Daoy (cell line): Measurements from ENCODE around the gene DYRK1B. TPM values are rescaled to one million over a fixed set of nuclear protein-coding genes. Genes with fewer than 3 reads are reported as not detected.
"Not testable (repeated sequence)": the region's sequence is repeated elsewhere in the genome, so short reads cannot be mapped to it uniquely, and the experiment has no call there.

ENCODE experiments used
- DNase-seq: peaks from one replicate; pipeline ENCODE4 v3.0.0-alpha.2; 2015; ENCODE audit warnings: low read depth
- total RNA-seq: library from RNA; depleted of rRNA; stranded (reverse); fragments of >200 nt; shearing (Covaris generic); gene quantifications from 2 replicates; pipeline ENCODE4 v1.2.3, GENCODE V29; 2014; rRNA removed

DYRK1B gene
- total RNA-seq, 1 experiment from 2014 or later = 1.3 TPM

DNA sequence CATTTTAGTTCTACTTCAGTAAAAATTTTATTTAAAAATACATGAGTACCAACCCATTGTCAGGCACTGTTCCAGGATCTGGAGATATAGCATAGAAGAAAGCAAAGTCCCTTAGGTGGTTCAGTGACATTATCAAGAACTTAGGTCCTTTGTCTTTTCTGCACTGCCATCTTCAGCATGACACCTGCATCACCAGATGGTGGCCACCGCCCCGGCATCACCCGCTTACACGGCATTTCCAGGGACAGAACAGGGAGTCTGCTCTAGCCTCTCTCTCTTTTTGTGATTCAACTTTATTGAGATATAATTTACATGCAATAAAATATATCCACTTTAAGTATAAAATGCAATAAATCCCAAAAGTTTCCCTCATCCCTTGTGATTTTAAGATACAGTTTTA lies 23.5 kb downstream of the DYRK1B start:
- DNase-seq = no peak

DNA sequence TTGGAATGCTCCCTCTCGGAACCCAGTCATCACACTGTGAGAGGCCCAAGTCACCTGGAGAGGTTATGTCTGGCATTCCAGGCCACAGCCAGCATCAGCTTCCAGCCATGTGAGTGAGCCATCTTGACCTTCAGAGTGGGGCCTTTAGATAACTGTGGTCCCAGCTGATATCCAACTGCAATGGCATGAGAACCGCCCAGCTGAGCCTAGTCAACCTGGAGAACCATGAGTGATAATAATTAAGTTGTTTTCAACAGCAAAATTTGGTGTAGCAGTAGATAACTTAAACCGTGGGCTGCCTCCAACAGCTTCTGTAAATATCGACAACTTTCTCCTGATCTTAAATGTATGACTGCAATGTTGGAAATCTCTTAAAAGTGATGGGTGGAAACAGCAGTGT lies 24.6 kb downstream of the DYRK1B start:
- DNase-seq = no peak

DNA sequence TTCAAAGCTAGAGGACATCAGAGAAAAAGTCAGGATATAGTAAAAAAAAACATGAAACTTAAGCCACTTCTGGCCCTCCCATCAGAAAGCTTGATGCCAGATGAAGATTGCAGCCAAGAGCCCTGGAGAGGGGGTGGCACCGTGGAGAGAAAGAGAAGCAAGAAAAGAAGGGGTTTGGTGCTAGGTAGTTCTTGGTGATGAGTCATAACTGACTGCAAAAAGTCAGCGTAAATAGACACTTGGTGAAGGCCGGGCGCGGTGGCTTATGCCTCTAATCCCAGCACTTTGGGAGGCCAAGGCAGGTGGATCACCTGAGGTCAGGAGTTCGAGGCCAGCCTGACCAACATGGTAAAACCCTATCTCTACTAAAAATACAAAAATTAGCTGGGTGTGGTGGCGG lies 25.3 kb downstream of the DYRK1B start:
- DNase-seq = not testable (repeated sequence)

DNA sequence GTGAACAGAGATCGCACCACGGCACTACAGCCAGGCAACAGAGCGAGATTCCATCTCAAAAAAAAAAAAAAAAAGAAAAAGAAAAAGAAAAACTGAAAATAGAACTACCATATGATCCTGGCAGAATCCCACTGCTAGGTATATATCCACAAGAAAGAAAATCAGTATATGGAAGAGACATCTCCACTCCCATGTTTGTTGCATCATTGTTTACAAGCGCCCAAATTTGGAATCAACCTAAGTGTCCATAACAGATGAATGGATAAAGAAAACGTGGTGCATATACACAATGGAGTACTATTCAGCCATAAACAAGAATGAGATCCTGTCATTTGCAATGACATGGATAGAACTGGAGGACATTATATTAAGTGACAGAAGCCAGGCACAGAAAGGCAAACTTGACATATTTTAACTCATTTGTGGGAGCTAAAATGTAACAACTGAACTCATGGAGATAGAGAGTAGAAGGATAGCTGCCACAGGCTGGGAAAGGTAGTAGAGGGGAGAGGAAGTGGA lies 26.1 kb downstream of the DYRK1B start:
- DNase-seq = no peak

DNA sequence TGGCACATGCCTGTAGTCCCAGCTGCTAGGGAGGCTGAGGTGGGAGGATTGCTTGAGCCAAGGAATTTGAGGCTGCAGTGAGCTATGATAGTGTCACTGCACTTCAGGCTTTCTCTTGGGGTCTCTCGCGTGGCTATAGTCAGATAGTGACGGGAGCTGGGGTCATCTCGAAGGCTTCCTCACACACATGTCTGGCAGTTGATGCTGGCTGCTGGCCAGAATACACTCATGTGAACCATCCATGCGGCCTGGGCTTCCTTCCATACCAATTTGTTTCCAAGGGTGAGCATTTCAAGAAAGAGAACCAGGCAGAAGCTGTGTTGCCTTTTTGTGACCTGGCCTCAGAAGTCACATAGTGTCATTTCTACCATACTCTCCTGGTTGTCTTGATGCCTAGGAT lies 28.9 kb downstream of the DYRK1B start:
- peak; percentile 26 for DNase-seq

DNA sequence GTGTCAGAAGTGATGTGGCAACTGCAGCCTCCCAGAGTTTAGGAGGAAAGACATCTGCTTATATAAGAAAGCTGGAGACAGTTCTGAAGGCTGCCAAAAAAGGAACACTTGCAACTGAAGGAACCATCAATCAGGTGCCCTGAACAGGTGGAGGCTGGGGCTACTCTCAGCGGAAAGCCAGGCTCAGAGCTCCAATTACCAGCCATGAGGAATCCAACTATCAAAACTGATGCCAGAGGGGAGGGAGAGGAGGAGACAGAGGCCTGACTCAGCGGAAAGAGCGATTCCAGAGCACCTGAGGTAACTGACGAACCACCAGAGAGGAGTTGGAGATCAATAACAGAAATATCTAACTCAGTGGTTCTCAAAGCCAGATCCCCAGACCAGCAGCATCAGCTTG lies 31.0 kb downstream of the DYRK1B start:
- DNase-seq = no peak

DNA sequence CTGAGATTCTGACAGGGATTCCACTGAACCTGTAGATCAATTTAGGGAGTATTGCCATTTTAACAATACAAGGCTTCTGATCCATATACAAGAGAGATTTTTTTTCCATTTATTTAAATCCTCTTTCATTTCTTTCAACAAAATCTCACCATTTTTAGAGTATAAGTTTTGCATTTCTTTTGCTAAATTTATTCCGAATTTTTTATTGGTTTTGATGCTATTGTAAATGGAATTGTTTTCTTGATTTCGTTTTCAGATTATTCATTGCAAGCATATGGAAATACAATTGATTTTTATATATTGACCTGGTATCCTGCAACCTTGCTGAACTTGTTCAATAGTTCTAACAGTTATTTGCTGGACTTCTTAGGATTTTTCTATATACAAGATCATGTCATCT lies 36.9 kb downstream of the DYRK1B start:
- DNase-seq = no peak

DNA sequence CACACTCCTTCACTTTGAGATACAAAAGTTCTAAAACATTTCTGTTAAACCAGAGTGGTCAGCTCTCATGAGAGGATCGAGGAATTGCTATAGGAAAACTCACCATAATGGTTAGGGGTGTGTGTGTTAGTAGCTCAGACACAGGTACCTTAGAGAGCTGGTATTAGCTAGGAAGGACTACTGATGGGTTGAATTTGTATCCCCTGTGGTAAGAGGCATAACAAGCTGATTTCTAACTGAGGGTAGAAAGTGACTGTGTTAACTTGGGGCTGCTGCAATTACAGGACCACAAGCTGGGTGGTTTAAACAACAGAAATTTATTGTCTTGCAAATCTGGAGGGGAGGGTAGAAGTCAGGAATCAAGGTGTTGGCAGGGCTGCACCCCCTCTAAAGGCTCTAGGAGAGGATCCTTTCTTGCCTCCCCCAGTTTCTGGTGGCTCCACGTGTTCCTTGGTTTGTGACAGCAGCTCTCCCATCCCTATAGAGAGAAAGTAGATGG lies 37.9 kb downstream of the DYRK1B start:
- DNase-seq = no peak

DNA sequence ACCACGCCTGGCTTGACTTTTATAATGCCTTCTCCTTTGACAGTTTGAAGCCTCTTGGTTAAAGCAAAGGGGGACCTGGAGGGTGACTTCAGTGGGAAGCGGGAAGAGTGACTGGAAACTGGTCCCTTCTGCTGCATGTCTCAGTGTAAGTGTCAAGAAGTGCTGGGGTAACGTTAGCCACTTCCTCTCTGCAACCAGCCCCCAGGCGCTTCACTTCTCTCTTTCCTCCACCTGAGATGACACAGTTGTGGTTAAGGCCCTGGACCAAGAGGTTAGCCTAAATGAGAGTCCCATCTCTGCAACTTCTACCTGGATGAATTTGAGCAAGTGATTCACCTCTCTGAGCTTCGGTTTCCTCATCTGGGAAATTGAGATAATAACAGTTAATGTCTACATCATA lies 39.0 kb downstream of the DYRK1B start:
- no peak for DNase-seq

DNA sequence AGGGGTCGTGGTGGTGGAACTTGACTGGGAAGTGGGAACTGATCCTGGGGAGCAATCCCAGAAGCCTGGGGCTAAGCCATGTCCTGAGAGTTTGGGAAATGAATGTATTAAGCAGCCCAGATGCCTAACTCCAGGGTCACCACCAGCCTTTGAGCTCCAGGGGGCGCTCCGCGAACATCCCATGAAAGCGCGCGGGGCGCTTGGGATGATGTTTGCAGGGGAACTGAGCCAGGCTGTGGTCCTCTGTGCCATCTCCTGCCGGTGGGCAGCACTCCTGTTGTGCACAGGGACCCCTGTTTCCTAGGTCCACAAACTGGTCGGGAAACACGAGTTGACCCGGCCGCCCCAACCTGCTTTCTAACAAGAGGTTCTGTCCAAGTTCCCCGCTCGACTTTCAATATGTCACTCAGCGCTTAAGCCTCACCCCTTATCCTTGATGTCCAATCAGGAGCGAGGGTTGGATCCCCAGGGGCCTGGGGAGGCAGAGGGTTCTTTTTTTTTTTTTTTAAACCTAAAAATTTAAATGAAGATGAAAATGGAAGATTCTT lies 40.9 kb downstream of the DYRK1B start:
- DNase-seq = peak; percentile 83

DNA sequence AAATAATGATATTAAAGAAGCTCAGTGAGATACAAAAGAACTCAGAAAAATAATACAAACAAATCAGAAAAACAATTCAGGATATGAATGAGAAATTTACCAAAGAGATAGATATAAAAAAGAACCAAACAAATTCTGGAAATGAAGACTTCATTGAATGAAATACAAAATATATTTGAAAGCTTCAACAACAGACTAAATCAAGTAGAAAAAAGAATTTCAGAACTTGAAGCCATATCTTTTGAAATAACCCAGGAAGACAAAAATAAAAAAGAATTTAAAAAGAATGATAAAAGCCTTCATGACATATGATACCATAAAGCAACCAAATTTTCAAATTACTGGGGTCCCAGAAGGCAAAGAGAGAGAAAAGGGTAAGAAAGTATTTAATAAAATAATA lies 45.7 kb downstream of the DYRK1B start:
- no peak for DNase-seq

DNA sequence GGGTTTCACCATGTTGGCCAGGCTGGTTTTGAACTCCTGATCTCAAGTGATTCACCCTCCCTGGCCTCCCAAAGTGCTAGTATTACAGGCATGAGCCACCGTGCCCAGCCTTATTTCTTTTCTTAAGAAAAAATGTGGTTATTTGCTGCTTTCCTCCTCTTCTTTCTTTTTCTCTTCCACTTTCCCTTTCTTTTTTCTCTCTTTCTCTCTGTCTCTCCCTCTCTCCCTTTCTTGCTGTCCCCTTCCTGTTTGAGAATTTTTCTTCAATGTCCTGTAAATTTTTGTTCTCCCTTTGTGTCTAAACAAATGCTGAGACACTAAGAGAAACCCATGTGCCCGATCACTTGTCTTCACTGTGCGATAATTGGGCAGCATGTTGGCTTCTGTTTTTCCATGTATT lies 53.1 kb downstream of the DYRK1B start:
- no peak for DNase-seq

DNA sequence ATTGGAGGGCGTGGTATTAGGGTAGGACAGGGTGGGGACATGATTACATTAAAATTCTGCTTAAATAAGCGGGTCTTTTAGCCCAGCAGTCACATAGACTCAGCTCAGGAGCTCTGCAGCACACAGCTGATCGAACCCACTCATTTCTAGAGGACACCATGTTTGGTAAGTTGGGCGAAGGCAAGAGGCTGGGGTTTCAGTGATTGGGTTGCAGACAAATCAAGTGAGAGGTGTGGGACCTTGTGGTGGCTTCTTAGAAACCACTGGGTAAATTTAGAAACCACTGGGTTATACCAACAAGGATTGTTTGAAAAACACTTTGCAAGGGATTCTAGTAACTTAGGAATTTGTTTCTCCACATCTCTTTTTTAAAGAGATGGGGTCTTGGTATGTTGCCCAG lies 55.2 kb downstream of the DYRK1B start, which contains the start of gene LEUTX:
Gene LEUTX (plus strand): TSS at position 92 of the 400 bp plus-strand sequence. CDS start 67 bp downstream, at position 159.
- no peak for DNase-seq

Other genes with a start within 250 kb of the DYRK1B start
- gene LGALS13, start 231.6 kb downstream of the DYRK1B start, total RNA-seq = not detected in 2 replicates
- gene LGALS16, start 178.2 kb downstream of the DYRK1B start, total RNA-seq = not detected in 2 replicates
- not detected in 2 replicates for gene LGALS14, start 129.7 kb downstream of the DYRK1B start, total RNA-seq
- gene CLC, start 96.1 kb downstream of the DYRK1B start, total RNA-seq = not detected in 2 replicates
- not detected in 2 replicates for gene LEUTX, start 55.3 kb downstream of the DYRK1B start, total RNA-seq
- gene FBL, start 12.2 kb upstream of the DYRK1B start, total RNA-seq = 345 and 375 TPM in 2 replicates
- 0.92 and 1.5 TPM in 2 replicates for gene FCGBP, start 100.5 kb upstream of the DYRK1B start, total RNA-seq
- gene PSMC4, start 137.0 kb upstream of the DYRK1B start, total RNA-seq = 483 and 520 TPM in 2 replicates
- 0.60 and 4.8 TPM in 2 replicates for gene ZNF546, start 162.9 kb upstream of the DYRK1B start, total RNA-seq
- 4.9 and 20.8 TPM in 2 replicates for gene ZNF780B, start 222.1 kb upstream of the DYRK1B start, total RNA-seq